ENCODE results near the gene AP1M2. TPM values are rescaled to one million over a fixed set of nuclear protein-coding genes. Genes with fewer than 3 reads are reported as not detected.
A peak's percentile ranks its signal among the peaks of the same experiment; 100 is the strongest.
"Not testable (repeated sequence)": the region's sequence is repeated elsewhere in the genome, so short reads cannot be mapped to it uniquely, and the experiment has no call there.

AP1M2 gene
- total RNA-seq, 1 experiment from 2014 or later, result 126 TPM

DNA sequence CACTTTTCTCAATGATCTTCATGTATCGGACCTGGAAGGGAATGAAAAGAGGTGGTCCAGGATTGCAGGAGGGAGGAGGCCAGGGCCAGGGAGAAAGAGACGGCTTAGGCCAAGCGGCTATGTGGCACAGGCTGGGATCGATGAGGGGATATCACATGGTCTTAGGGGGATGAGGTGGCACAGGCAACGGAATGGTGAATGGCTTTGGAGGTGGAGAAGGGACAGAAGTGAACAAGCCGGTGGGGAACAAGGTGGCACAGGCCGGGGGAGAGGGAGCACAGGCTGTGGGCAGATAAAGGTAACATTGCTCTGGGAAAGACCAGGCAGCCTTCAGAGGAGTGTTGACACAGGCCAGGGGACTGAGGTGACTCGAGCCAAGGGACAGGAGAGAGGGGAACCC is 12.7 kb downstream of the AP1M2 start:
- no peak overlapping the region for H3K27ac ChIP-seq
- CTCF ChIA-PET, result no interaction called here
- intact Hi-C loops (cut with micrococcal nuclease; ENCODE audit: unreplicated experiment), result loop anchor here (10.0 kb wide), 1 partner anchor 640 kb away; the partner anchor contains the start of gene OLFM2
- no peak for TF ChIP-seq EZH2 (IDR thresholded peaks at IDR 0.05; ENCODE audit: low read depth)
- TF ChIP-seq, protein P1, sequence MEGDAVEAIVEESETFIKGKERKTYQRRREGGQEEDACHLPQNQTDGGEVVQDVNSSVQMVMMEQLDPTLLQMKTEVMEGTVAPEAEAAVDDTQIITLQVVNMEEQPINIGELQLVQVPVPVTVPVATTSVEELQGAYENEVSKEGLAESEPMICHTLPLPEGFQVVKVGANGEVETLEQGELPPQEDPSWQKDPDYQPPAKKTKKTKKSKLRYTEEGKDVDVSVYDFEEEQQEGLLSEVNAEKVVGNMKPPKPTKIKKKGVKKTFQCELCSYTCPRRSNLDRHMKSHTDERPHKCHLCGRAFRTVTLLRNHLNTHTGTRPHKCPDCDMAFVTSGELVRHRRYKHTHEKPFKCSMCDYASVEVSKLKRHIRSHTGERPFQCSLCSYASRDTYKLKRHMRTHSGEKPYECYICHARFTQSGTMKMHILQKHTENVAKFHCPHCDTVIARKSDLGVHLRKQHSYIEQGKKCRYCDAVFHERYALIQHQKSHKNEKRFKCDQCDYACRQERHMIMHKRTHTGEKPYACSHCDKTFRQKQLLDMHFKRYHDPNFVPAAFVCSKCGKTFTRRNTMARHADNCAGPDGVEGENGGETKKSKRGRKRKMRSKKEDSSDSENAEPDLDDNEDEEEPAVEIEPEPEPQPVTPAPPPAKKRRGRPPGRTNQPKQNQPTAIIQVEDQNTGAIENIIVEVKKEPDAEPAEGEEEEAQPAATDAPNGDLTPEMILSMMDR (conservative IDR thresholded peaks at IDR 0.05), result no peak
- H3K9me3 ChIP-seq (ENCODE audit: insufficient read depth, low read depth), result no peaks in the 10 kb centered on the region
- H4K20me1 ChIP-seq (ENCODE audit: insufficient read depth), result peaks cover 4% of the 10 kb centered on the region
- no peak for DNase-seq
- POLR2A ChIA-PET (ENCODE audit: unreplicated experiment), result no interaction called here
- H3K4me3 ChIP-seq, result no peak overlapping the region
- peaks cover 7% of the 10 kb centered on the region for H3K4me1 ChIP-seq (replicated peaks; ENCODE audit: insufficient read depth)
- H3F3A ChIP-seq (ENCODE audit: insufficient read depth, low read depth), result peaks cover 45% of the 10 kb centered on the region
- no peaks in the 10 kb centered on the region for H3K9me2 ChIP-seq (ENCODE audit: insufficient read depth)
- H3K4me2 ChIP-seq, result no peak overlapping the region
- no peaks in the 10 kb centered on the region for H3K79me2 ChIP-seq (ENCODE audit: low read depth)
- H2AFZ ChIP-seq, result no peak overlapping the region
- no TSS peak for BruUV-seq (replicated peaks)
- H3K36me3 ChIP-seq (ENCODE audit: low read depth), result peaks cover 8% of the 10 kb centered on the region; the same call in 1 of the 2 replicates
- H3K27me3 ChIP-seq (ENCODE audit: insufficient read depth, low read depth), result no peaks in the 10 kb centered on the region

DNA sequence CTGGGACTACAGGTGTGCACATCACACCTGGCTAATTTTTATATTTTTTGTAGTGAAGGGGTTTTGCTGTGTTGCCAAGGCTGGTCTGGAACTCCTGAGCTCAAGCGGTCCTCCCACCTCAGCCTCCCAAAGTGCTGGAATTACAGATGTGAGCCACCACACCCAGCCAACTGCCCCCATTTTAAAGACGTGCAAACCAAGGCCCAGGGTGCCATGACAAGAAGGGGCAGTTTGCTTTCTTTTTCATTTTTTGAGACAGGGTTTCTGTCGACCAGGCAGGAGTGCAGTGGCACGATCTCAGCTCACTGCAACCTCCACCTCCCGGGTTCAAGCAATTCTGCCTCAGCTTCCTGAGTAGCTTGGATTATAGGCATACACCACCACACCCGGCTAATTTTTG is 13.3 kb downstream of the AP1M2 start:
- POLR2A ChIA-PET (ENCODE audit: unreplicated experiment), result not testable (repeated sequence)
- CTCF ChIA-PET, result interaction anchor here (0.5 to 1.3 kb wide), 2 partner anchors 47 to 74 kb away, joined by 6 to 27 read pairs; no protein-coding TSS in a partner anchor

GRCh38 chr19:10568826-10569651 is 18.1 kb downstream of the AP1M2 start, which contains the start of gene CDKN2D:
Gene CDKN2D, minus strand, starts transcription at chr19:10568979. Its CDS starts 326 bp downstream, at chr19:10568653.
- H4K20me1 ChIP-seq (ENCODE audit: insufficient read depth), result peaks cover 9% of the 10 kb centered on the region
- H3K36me3 ChIP-seq (ENCODE audit: low read depth), result no peaks in the 10 kb centered on the region
- DNase-seq, result peak; percentile 98 to 99
- ChIA-PET CTCF (interaction anchor here (1.0 kb wide), 1 partner anchor 131 kb away, joined by 4 read pairs; no protein-coding TSS in a partner anchor), POLR2A (ENCODE audit: unreplicated experiment) (interaction anchor here (0.6 to 0.9 kb wide), 2 partner anchors 44 to 132 kb away, joined by 4 read pairs; partner anchors contain the start of gene QTRT1)
- no peaks in the 10 kb centered on the region for H3K9me3 ChIP-seq (ENCODE audit: insufficient read depth, low read depth)
- peak within 1 kb of the TSS; percentile 100 for H3K4me2 ChIP-seq
- peak within 1 kb of the TSS; percentile 90 for H3K4me3 ChIP-seq
- no peak for TF ChIP-seq EZH2 (IDR thresholded peaks at IDR 0.05; ENCODE audit: low read depth)
- TF ChIP-seq, protein P1 (conservative IDR thresholded peaks at IDR 0.05), result peak; percentile 64
- H3K27me3 ChIP-seq (ENCODE audit: insufficient read depth, low read depth), result no peaks in the 10 kb centered on the region
- peak within 1 kb of the TSS; percentile 70 for H3K27ac ChIP-seq
- H3K9me2 ChIP-seq (ENCODE audit: insufficient read depth), result no peaks in the 10 kb centered on the region
- H3K4me1 ChIP-seq (replicated peaks; ENCODE audit: insufficient read depth), result peaks cover 30% of the 10 kb centered on the region
- H3F3A ChIP-seq (ENCODE audit: insufficient read depth, low read depth), result peaks cover 52% of the 10 kb centered on the region
- TSS peak; percentile 95 for BruUV-seq (replicated peaks)
- intact Hi-C loops (cut with micrococcal nuclease; ENCODE audit: unreplicated experiment), result loop anchor here (1.0 to 10.0 kb wide), 4 partner anchors 67 to 304 kb away; partner anchors contain the start of genes CDC37 and PDE4A
- peak within 1 kb of the TSS; percentile 79 for H2AFZ ChIP-seq
- H3K79me2 ChIP-seq (ENCODE audit: low read depth), result peaks cover 15% of the 10 kb centered on the region

More for the DNA sequence above, 13.3 kb downstream of the AP1M2 start:
- not testable (repeated sequence) for H3K79me2 ChIP-seq (ENCODE audit: low read depth); H3K4me3 ChIP-seq; H3K4me2 ChIP-seq; H3K9me2 ChIP-seq (ENCODE audit: insufficient read depth); H3K27me3 ChIP-seq (ENCODE audit: insufficient read depth, low read depth); H3K27ac ChIP-seq; DNase-seq; H2AFZ ChIP-seq; H3K36me3 ChIP-seq (ENCODE audit: low read depth); H4K20me1 ChIP-seq (ENCODE audit: insufficient read depth); H3K4me1 ChIP-seq (replicated peaks; ENCODE audit: insufficient read depth); H3K9me3 ChIP-seq (ENCODE audit: insufficient read depth, low read depth)
- H3F3A ChIP-seq (ENCODE audit: insufficient read depth, low read depth), result peaks cover 46% of the 10 kb centered on the region
- intact Hi-C loops (cut with micrococcal nuclease; ENCODE audit: unreplicated experiment), result loop anchor here (10.0 kb wide), 1 partner anchor 639 kb away; the partner anchor contains the start of gene OLFM2
- BruUV-seq (replicated peaks), result TSS peak; percentile 5

Data from PC-9 (cell line).